Ishikawa (cell line): ENCODE measurements around the gene SCN4B.

Experiments used
- CEBPB ChIP-seq: IDR thresholded peaks from 2 replicates; pipeline ENCODE4 v1.6.1; 2012
- CREB1 ChIP-seq: IDR thresholded peaks from 2 replicates; pipeline ENCODE4 v1.6.1; 2012; ENCODE audit warnings: low read depth
- EP300 ChIP-seq: IDR thresholded peaks from 2 replicates; pipeline ENCODE4 v1.6.1; 2012; ENCODE audit warnings: borderline replicate concordance
- MAX ChIP-seq: IDR thresholded peaks from 2 replicates; pipeline ENCODE4 v1.6.1; 2012
- NFIC ChIP-seq: IDR thresholded peaks from 2 replicates; pipeline ENCODE4 v1.6.1; 2012
- RAD21 ChIP-seq: IDR thresholded peaks from 2 replicates; pipeline ENCODE4 v1.6.1; 2012; ENCODE audit warnings: low read depth
- TAF1 ChIP-seq: IDR thresholded peaks from 2 replicates; pipeline ENCODE4 v1.6.1; 2012; ENCODE audit warnings: low read depth, mild to moderate bottlenecking
- TCF12 ChIP-seq: IDR thresholded peaks from 2 replicates; pipeline ENCODE4 v1.6.1; 2012; ENCODE audit warnings: low read depth
- YY1 ChIP-seq: IDR thresholded peaks from 2 replicates; pipeline ENCODE4 v1.6.1; 2012; ENCODE audit warnings: low read depth
- ZBTB7A ChIP-seq: IDR thresholded peaks from 2 replicates; pipeline ENCODE4 v1.6.1; 2012; ENCODE audit warnings: low read depth
- TF ChIP-seq, protein P1 (sequence below): IDR thresholded peaks from 2 replicates; pipeline ENCODE4 v1.6.1; 2012; ENCODE audit warnings: low read depth, mild to moderate bottlenecking
- TF ChIP-seq, protein P2 (sequence below): IDR thresholded peaks from 2 replicates; pipeline ENCODE4 v1.6.1; 2012

DNA sequence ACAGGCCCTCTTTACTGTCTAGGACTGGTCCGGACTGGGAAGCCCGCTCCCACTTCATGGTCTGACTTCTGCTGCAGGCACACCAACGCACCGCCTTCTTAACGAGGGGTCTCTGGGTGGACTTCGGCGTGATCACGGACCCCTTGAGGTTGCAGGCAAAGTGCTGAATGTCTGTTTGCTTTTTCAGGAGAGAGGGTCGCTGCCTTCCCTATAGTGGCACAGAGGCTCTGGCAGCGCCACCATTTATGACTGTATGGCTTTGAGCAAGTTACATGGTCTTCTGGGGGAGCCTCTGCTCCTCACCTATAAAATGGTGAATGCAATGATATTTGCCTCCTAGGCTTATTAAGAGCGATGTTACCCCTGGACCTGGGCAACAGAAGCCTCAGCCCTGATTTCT lies 1.4 kb upstream of the SCN4B start:
- TF ChIP-seq TAF1 = no peak
- TF ChIP-seq YY1 = no peak
- TF ChIP-seq TCF12 = no peak
- no peak for TF ChIP-seq EP300
- TF ChIP-seq, protein P1, sequence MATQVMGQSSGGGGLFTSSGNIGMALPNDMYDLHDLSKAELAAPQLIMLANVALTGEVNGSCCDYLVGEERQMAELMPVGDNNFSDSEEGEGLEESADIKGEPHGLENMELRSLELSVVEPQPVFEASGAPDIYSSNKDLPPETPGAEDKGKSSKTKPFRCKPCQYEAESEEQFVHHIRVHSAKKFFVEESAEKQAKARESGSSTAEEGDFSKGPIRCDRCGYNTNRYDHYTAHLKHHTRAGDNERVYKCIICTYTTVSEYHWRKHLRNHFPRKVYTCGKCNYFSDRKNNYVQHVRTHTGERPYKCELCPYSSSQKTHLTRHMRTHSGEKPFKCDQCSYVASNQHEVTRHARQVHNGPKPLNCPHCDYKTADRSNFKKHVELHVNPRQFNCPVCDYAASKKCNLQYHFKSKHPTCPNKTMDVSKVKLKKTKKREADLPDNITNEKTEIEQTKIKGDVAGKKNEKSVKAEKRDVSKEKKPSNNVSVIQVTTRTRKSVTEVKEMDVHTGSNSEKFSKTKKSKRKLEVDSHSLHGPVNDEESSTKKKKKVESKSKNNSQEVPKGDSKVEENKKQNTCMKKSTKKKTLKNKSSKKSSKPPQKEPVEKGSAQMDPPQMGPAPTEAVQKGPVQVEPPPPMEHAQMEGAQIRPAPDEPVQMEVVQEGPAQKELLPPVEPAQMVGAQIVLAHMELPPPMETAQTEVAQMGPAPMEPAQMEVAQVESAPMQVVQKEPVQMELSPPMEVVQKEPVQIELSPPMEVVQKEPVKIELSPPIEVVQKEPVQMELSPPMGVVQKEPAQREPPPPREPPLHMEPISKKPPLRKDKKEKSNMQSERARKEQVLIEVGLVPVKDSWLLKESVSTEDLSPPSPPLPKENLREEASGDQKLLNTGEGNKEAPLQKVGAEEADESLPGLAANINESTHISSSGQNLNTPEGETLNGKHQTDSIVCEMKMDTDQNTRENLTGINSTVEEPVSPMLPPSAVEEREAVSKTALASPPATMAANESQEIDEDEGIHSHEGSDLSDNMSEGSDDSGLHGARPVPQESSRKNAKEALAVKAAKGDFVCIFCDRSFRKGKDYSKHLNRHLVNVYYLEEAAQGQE = no peak
- TF ChIP-seq ZBTB7A = no peak
- no peak for TF ChIP-seq MAX
- TF ChIP-seq RAD21 = no peak
- TF ChIP-seq CREB1 = no peak
- TF ChIP-seq, protein P2, sequence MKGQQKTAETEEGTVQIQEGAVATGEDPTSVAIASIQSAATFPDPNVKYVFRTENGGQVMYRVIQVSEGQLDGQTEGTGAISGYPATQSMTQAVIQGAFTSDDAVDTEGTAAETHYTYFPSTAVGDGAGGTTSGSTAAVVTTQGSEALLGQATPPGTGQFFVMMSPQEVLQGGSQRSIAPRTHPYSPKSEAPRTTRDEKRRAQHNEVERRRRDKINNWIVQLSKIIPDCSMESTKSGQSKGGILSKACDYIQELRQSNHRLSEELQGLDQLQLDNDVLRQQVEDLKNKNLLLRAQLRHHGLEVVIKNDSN = no peak
- TF ChIP-seq NFIC = no peak
- TF ChIP-seq CEBPB = no peak
